ENCODE measurements around the gene EIF5A2.

- TF ChIP-seq CTCF (IDR thresholded peaks at IDR 0.05) (no peak), POLR2A (IDR thresholded peaks at IDR 0.05) (no peak)
Measured at GRCh38 chr3:170864525-170865208, 43.8 kb downstream of the EIF5A2 start.

All from adrenal gland (tissue), 5 donors.